Natural killer cell treated with Interleukin-12 subunit alpha and Interleukin-12 subunit beta and Interleukin-15 and Interleukin-18, amount 100 ng/mL, for 72 hours (primary cell): ENCODE data around the gene CNDP1. TPM values are rescaled to one million over a fixed set of nuclear protein-coding genes. Genes with fewer than 3 reads are reported as not detected.

ENCODE experiments used
- ATAC-seq, 2 donors: fragments of 150-1000 bp; cut with Tn5 transposase in 1 of 2; sonication (Bioruptor Pico), chemical (Tn5 transposase) in 1 of 2; 2 replicates each; pipeline ENCODE4 v1.10.0; 2021
- DNase-seq: peaks from one replicate; pipeline ENCODE4 v3.0.0; 2022; ENCODE audit warnings: low spot score
- H3K27ac Mint-ChIP-seq, 2 donors: 1 replicate in 1 of 2; 2 replicates in 1 of 2; pipeline ENCODE4 v1.8.0; 2022; ENCODE audit warnings: mixed read lengths in 2 of 2, mild to moderate bottlenecking in 1 of 2, moderate library complexity in 1 of 2
- H3K27me3 Mint-ChIP-seq, 2 donors: 1 replicate in 1 of 2; 2 replicates in 1 of 2; pipeline ENCODE4 v1.8.0; 2022; ENCODE audit warnings: mixed read lengths in 2 of 2
- H3K36me3 Mint-ChIP-seq: one replicate; pipeline ENCODE4 v1.8.0; 2022; ENCODE audit warnings: mixed read lengths
- H3K4me1 Mint-ChIP-seq, 2 donors: 1 replicate in 1 of 2; 2 replicates in 1 of 2; pipeline ENCODE4 v1.8.0; 2022; ENCODE audit warnings: low read depth in 2 of 2, mixed read lengths in 2 of 2, mild to moderate bottlenecking in 1 of 2
- H3K4me3 Mint-ChIP-seq: one replicate; pipeline ENCODE4 v1.8.0; 2022; ENCODE audit warnings: mixed read lengths
- H3K9me3 Mint-ChIP-seq: 2 replicates; pipeline ENCODE4 v1.8.0; 2022; ENCODE audit warnings: mixed read lengths
- total RNA-seq, 2 donors: library from RNA; stranded (reverse); gene quantifications; one replicate each; pipeline ENCODE4 v1.2.3, GENCODE V29; 2022

The CNDP1 gene
- total RNA-seq, 2 donors from 2014 or later, result 0.57 TPM; not detected in 1

- Mint-ChIP-seq H3K36me3 (peaks cover 20% of the 10 kb centered on the region), H3K27ac (peak overlapping the region in 1 of 2 donors; percentile 50), H3K9me3 (no peaks in the 10 kb centered on the region), H3K27me3 (no peaks in the 10 kb centered on the region), H3K4me3 (no peak overlapping the region), H3K4me1 (peaks cover 5 to 23% of the 10 kb centered on the region in 2 donors)
- DNase-seq (no peak), ATAC-seq (no peak)
Observed at GRCh38 chr18:74509856-74510769, 24.2 kb upstream of the CNDP1 start.

GRCh38 chr18:74510770-74511095, 23.6 kb upstream of the CNDP1 start:
- Mint-ChIP-seq H3K9me3 (no peaks in the 10 kb centered on the region), H3K4me3 (no peak overlapping the region), H3K36me3 (peaks cover 20% of the 10 kb centered on the region), H3K27me3 (no peaks in the 10 kb centered on the region), H3K4me1 (peaks cover 5 to 21% of the 10 kb centered on the region in 2 donors), H3K27ac (no peak overlapping the region)
- no peak for ATAC-seq
- no peak for DNase-seq

GRCh38 chr18:74511823-74512222, 22.5 kb upstream of the CNDP1 start:
- no peaks in the 10 kb centered on the region for H3K27me3 Mint-ChIP-seq
- DNase-seq, result no peak
- H3K4me3 Mint-ChIP-seq, result no peak overlapping the region
- H3K9me3 Mint-ChIP-seq, result no peaks in the 10 kb centered on the region
- H3K27ac Mint-ChIP-seq, result no peak overlapping the region
- H3K36me3 Mint-ChIP-seq, result peaks cover 16% of the 10 kb centered on the region
- no peak for ATAC-seq
- H3K4me1 Mint-ChIP-seq, result peaks cover 1 to 15% of the 10 kb centered on the region in 2 donors

GRCh38 chr18:74512321-74513053, 21.8 kb upstream of the CNDP1 start:
- Mint-ChIP-seq H3K27me3 (no peaks in the 10 kb centered on the region), H3K27ac (no peak overlapping the region), H3K4me1 (peaks cover 0 to 12% of the 10 kb centered on the region in 2 donors), H3K4me3 (no peak overlapping the region), H3K9me3 (no peaks in the 10 kb centered on the region), H3K36me3 (peaks cover 12% of the 10 kb centered on the region)
- DNase-seq (no peak), ATAC-seq (no peak)

- Mint-ChIP-seq H3K4me3 (no peak overlapping the region), H3K27ac (no peak overlapping the region)
Observed at GRCh38 chr18:74513149-74513882, 21.0 kb upstream of the CNDP1 start.

GRCh38 chr18:74513883-74514205, 20.5 kb upstream of the CNDP1 start:
- ATAC-seq, result no peak
- peaks cover 0 to 8% of the 10 kb centered on the region in 2 donors for H3K4me1 Mint-ChIP-seq
- no peaks in the 10 kb centered on the region for H3K9me3 Mint-ChIP-seq
- H3K27me3 Mint-ChIP-seq, result no peaks in the 10 kb centered on the region
- H3K27ac Mint-ChIP-seq, result no peak overlapping the region
- H3K36me3 Mint-ChIP-seq, result peaks cover 12% of the 10 kb centered on the region
- no peak for DNase-seq
- no peak overlapping the region for H3K4me3 Mint-ChIP-seq

More at GRCh38 chr18:74513149-74513882, 21.0 kb upstream of the CNDP1 start:
- no peaks in the 10 kb centered on the region for H3K9me3 Mint-ChIP-seq
- H3K4me1 Mint-ChIP-seq, result peaks cover 0 to 8% of the 10 kb centered on the region in 2 donors
- H3K27me3 Mint-ChIP-seq, result no peaks in the 10 kb centered on the region
- DNase-seq (no peak), ATAC-seq (no peak)
- H3K36me3 Mint-ChIP-seq, result peaks cover 12% of the 10 kb centered on the region

GRCh38 chr18:74514860-74515495, 19.3 kb upstream of the CNDP1 start:
- Mint-ChIP-seq H3K27ac (no peak overlapping the region), H3K9me3 (no peaks in the 10 kb centered on the region), H3K4me1 (peaks cover 0 to 8% of the 10 kb centered on the region in 2 donors), H3K4me3 (no peak overlapping the region), H3K36me3 (peaks cover 12% of the 10 kb centered on the region), H3K27me3 (no peaks in the 10 kb centered on the region)
- DNase-seq, result no peak
- no peak for ATAC-seq

- no peak for ATAC-seq
- H3K36me3 Mint-ChIP-seq, result peaks cover 12% of the 10 kb centered on the region
- no peak overlapping the region for H3K27ac Mint-ChIP-seq
- H3K4me3 Mint-ChIP-seq, result no peak overlapping the region
- no peak for DNase-seq
- no peaks in the 10 kb centered on the region for H3K27me3 Mint-ChIP-seq
- peaks cover 0 to 8% of the 10 kb centered on the region in 2 donors for H3K4me1 Mint-ChIP-seq
- H3K9me3 Mint-ChIP-seq, result no peaks in the 10 kb centered on the region
Observed at GRCh38 chr18:74515620-74516231, 18.6 kb upstream of the CNDP1 start.

GRCh38 chr18:74516271-74517235, 17.7 kb upstream of the CNDP1 start:
- Mint-ChIP-seq H3K4me1 (peaks cover 0 to 8% of the 10 kb centered on the region in 2 donors), H3K9me3 (no peaks in the 10 kb centered on the region), H3K27me3 (no peaks in the 10 kb centered on the region), H3K27ac (no peak overlapping the region), H3K36me3 (peaks cover 12% of the 10 kb centered on the region), H3K4me3 (no peak overlapping the region)
- ATAC-seq (no peak), DNase-seq (no peak)

- Mint-ChIP-seq H3K27me3 (no peaks in the 10 kb centered on the region), H3K4me3 (no peak overlapping the region), H3K36me3 (peaks cover 12% of the 10 kb centered on the region), H3K4me1 (peaks cover 0 to 8% of the 10 kb centered on the region in 2 donors), H3K27ac (no peak overlapping the region), H3K9me3 (no peaks in the 10 kb centered on the region)
- no peak for ATAC-seq
- DNase-seq, result no peak
Observed at GRCh38 chr18:74517236-74517630, 17.1 kb upstream of the CNDP1 start.

- DNase-seq (no peak), ATAC-seq (no peak)
- Mint-ChIP-seq H3K4me1 (no peaks in the 10 kb centered on the region), H3K27me3 (no peaks in the 10 kb centered on the region), H3K36me3 (peaks cover 5% of the 10 kb centered on the region), H3K9me3 (no peaks in the 10 kb centered on the region), H3K27ac (no peak overlapping the region), H3K4me3 (no peak overlapping the region)
Observed at GRCh38 chr18:74518456-74519295, 15.6 kb upstream of the CNDP1 start.
